HG03571 (cell line): Measurements from ENCODE around the gene SERPINA4.
"Not testable (repeated sequence)": the region's sequence is repeated elsewhere in the genome, so short reads cannot be mapped to it uniquely, and the experiment has no call there.

Source experiments
- ATAC-seq: cut with Tn5 transposase; IDR thresholded peaks from one replicate; pipeline ENCODE4 v1.9.1; 2021; ENCODE audit not compliant: unreplicated experiment

SERPINA4 gene

DNA sequence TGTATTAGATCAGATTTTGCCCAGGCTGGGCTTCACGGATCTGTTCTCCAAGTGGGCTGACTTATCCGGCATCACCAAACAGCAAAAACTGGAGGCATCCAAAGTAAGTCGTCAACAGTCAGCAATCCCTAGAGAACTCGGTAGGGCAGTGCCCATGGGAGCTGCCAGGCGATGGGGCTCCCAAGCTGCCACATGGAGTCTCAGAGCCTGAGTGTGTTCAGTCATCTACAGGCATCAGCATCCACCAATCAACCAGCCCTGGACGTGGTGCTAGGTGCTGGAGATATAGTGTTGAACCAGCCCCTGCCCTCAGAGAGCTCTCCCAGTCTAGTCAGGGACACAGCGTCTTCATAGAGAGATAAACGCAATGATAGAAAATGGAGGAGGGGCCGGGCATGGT is 6.9 kb downstream of the SERPINA4 start:
- no peak for ATAC-seq

DNA sequence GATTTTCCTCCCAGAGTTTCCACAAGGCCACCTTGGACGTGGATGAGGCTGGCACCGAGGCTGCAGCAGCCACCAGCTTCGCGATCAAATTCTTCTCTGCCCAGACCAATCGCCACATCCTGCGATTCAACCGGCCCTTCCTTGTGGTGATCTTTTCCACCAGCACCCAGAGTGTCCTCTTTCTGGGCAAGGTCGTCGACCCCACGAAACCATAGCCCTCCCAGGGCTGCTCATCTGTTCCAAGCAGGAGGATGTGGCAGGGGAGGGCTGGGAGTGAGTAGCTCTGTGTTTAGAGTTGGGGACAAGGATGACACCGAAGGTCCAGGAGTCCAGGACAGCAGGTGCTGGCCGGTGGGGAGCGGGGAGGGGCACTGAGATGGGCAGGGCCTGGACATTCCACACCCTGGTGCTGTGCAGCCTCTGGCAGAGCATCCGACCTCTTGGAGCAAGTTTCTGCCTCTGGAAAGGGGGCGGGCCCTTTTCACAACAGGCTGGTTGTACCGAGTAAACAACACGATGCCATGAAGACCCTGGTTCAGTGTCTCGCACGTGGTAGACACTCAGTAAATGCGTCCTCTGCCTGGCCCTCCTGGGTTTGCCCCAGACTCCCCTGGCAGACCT is 8.2 kb downstream of the SERPINA4 start:
- no peak for ATAC-seq

DNA sequence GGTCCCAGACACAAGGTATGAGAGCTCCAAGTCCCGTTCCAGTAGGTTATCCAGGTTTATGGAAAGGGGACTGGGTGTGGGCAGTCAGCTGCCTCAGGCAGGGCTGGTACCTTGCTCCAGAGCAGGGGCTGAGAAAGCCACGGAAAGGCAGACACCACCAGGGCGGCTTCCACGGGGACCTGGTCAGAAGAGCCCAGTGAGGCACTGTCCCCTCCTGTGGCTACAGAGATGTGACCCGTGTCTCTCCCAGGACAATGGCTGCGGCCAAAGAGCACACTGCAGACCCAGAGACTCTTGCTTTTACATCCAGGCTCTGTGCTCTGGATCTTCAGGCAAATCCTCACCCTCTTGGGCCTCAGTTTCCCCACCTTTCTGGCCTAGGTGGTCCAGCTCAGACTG is 8.8 kb downstream of the SERPINA4 start:
- ATAC-seq = no peak

DNA sequence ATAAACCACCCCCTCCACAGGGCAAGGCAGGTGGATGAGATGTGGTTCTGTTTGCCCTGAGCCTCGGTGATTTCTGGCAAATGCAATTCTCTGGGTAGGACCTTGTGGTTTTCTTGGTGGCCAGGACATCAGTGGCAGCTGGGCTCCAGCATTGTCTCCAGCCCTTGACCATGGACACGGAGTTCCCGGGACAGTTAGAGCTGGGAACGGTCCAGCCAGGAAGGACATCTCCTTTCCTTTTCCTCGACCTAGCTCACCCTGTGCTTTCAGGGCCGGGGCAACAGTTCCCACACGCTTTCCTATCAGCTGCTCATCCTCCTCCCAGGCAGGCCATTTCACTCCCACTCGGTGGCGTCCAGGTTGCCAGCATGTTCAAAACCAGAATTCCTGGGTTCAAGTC is 9.2 kb downstream of the SERPINA4 start:
- ATAC-seq = no peak

DNA sequence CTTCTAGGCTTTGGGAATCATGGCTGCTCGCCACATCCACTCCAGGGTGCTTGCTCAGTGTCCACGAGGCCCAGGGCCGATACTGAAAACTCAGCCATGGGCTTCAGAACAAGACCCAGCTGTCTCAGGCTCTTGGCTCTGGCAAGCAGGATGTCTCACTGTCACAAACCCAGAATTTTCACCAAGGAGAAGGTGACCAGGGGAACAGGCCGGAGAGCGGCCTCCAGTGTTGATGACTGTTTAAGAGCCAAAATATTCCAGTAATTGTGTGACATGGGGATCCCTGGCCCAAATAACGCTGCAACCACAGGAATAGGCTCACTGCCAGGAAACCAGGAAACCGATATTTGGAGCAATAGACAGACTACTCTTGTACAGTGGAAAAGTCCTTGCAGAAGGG is 10.2 kb downstream of the SERPINA4 start:
- no peak for ATAC-seq

DNA sequence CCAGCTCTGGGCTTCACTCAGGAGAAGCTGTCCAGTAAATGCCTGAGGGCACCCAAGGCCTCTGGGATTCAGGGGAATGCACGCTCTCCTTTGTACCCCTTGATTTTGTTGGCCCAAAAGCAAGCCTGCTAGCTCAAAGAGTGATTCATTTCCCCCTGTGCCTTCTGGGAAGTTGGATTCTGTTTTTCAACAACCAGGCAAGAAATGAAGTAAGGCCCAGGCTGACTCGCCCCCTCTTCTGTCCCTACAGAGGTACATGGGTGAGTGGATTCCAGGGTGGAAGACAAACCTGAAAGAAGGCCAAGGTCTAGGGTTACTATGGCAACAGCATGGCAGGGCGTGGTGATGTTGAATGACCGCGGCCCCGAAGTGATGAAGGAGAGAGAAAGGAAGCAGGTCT is 10.7 kb downstream of the SERPINA4 start:
- no peak for ATAC-seq

DNA sequence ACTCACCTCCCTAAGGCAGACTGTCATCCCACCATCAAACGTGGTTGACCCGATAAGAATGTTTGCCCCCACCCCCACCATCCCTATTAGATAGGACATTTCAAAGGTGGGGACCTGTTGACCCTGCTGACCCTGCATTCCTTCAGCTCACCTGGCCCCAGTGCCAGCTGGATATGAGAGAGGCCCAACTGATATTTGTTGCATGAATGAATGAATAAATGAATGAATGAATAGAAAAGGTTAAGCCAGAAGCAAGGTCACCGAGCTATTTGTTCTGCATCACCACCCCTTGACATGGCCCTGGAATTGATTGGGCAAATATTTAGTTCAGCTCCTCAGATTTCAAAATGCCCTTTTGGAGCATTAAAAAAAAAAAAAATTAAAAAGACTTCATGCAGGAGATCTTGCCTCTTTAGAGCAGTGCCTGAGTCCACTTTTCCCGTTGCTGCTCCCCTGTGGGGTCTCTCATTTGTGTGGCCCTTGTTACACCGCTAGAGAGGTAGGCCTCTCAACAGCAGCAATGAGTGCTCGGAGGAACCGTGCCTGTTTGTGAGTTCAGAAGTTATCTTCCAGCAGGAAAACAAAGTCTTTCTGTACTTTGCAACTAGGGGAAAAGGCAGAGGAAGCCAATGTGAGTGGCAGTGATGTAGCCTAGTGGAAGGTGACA is 11.5 kb downstream of the SERPINA4 start:
- ATAC-seq = no peak

DNA sequence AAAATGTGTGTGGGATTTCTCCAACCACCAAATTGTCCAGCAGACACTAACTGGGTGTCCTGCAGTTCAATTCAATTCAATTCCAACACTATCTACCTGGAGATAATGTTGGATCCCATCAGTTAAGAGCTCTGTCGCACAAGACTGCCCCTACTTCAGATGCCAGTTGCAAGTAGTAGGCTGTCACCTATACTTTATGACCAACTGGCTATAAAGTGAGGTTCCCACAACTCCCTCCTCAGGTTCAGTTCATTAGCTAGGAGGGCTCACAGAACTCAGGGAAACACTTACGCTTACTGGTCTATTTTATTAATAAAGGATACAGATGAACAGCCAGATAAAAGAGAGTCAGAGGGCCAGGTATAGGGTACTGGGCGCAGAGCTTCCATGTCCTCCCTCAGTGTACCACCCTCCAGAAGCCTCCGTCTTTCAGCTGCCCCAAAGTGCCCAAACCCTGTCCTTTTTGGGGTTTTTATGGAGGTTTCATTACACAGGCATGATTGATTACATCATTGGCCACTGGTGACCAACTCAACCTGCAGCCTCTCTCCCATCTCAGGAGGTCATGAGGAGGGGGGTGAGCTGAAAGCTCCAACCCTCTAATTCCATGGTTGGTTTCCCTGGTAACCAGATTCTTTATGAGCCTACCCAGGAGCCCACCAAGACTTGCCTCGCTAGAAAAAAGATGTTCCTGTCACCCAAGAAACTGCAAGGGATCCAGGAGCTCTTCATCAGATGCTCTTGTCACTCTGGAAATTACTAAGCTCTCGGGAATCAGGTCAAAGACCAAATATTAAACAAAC is 12.4 kb downstream of the SERPINA4 start:
- no peak for ATAC-seq

DNA sequence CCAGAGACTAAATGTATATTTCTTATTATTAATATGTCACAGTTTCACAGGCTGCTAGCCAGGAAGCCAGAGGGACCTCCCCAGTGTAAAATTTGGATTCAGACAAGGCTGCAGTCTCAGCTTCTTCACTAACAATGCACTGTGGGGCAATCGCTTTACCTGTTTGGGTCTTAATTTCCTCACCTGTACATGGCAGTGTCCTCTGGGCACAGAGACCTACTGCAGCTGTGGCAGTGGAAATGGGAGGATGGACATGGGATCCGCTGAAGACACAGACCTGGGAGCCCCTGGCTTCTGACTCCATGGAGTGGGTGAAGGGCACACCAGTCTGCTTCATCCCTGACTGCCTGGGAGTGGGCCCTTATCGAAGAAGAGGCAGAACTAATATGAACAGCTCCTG is 13.1 kb downstream of the SERPINA4 start:
- no peak for ATAC-seq

DNA sequence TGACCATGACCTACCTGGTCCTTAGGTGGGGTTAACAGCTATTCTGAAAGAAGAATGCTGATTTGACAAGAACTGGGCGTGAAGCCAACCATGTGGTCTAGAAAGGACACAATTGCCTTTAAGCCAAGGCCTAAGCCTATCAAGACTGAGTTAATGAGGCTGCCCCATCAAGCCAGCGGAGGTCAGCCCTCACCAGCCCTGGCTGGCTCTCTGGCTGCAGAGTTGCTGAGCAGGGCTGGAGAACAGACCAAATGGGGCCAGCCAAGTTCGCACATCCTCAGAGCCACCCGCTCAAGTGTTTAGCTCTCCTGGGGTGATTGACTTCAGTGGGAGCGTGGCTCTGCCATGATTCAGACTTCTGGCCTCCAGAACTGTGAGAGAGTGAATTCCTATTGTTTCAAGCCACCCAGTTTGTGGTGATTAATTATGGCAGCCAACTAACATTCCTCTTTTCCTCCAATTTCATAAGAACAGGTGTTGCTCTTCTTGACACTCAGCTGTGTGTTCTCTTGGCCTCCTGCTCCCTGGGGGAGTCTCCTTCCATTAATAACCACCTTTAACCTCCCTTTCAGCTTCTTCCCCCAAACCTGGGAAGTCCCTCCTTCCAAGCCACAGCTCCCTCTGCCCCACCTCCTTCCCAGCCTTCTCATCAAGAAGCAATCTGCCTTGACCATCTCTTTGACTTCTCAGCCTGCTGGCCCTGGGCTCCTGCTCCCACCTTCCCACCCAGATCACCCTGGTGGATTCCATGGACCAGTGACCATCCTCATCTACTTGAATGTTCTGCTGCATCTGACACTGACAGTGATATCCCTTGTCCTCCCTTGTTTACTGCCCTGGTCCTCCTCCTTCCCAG is 14.7 kb downstream of the SERPINA4 start:
- no peak for ATAC-seq

DNA sequence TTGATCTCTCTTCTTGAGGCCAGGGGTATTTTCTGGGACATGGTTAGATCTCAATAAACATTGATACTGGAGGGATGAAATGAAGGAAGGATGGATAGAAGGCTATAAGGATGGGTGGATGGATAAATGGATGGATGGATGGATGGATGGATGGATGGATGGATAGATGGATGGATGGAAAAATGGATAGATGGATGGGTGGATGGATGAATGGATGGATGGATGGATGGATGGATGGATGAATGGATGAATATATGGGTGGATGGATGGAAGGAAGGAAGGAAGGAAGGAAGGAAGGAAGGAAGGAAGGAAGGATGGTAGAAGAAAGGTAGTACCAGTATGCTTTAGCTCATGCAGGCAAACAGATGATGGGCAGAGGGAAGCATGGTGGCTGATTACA is 16.2 kb downstream of the SERPINA4 start:
- ATAC-seq = not testable (repeated sequence)

DNA sequence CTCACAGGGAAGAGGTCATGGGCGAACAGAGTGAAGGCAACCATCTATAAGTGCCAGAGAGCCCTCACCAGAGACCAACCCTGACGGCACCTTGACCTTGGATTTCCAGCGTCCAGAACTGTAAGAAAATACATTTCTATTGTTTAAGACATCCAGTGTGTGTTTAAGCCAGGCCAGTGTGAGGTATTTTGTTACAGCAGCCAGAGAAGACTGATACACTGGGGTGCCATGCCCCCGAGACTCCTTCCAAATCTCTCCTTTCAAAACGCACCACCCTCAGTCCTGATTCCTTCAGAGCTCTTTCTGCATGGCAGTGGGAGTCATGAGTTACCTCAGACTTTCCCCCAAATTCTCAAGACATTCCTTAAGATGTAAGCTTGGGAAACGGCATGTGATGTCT is 17.5 kb downstream of the SERPINA4 start:
- ATAC-seq = no peak

DNA sequence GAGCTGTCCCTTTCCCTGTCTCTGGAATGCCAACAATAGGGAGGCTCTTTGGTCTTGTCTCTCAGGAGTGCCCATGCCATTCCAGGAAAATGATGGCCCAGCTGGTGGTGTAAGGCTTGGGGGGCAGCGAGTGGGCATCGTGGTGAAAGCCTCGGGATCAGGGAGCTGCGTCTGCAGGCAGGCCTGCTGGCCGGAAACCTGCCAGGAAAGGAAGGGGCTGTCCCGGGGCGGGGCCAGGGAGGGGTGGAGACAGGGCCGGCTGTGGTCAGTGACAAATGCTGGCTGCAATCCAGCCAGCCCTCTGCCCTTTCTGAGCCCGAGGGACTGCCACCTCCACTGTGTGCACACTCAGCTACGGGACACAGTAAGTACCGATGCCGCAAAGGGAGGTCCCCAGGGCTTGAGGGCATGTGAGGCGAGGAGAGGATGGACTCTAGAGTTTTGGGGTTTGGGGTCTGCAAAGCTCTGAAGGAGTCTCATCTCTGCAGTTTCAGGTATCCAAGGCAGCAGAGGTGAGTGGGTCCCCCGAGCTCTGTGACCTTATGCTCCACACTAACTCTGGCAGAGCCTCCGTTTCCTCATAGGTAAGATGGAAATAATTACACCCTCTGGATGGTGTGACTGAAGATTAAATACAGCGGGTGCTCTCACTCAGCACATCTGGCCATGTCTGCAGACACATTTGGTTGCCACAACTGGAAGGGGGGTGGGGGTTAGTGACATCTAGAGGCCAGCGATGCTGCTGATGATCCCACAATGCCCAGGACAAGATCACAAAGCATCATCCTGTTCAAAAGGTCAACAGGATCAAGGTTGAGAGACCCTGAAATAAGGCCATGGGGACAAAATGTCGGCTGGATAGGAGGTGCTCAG is 20.1 kb downstream of the SERPINA4 start, which contains the start of gene SERPINA5:
Gene SERPINA5 (plus strand): TSS at position 300 of the 873 bp plus-strand sequence. CDS start 5,937 bp downstream, outside the sequence.
- ATAC-seq = no peak

DNA sequence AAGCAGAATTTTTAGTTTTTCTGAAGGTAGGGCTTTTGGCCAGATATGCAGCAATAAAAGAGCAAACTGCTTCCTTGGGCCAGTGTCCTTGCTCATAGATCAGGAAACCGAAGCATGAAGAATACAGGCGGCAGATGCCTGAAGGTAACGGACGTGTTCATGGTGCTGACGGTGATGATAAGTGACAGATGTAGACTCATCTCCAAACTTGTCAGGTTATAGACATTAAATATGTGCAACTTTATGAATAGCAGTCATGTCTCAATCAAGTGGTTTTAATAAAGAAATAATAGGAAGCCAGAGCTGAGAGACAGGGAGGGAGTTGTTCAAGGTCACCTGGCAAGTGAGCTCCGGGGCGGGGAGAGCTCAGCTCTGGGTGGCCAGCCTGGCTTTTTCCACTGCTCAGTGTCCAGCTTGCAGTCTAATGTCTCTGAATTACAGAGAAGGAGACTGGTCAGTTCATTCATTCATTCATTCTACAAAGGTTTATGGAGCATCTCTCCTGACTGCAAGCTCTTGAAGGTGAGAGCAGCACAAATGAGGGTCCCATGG is 21.0 kb downstream of the SERPINA4 start:
- ATAC-seq = no peak

DNA sequence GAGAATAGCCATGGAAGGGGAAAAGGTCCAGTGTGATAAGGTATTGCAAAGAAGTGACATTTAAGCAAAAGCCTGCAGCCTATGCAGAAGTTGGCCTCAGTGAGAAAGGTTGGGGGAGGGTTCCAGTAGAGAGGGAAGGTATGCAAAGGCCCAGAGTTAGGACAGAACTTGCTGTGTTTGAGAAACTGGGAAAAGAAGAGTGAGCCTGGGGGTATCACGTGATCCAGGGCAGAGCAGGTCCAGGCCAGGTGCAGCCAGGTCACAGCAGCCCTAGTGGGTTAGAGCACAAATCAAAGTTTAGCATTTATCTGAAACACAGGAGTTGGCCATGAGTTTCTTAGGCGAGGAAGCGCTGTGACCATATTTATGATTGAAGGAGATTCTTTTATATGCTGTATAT is 21.6 kb downstream of the SERPINA4 start:
- no peak for ATAC-seq

DNA sequence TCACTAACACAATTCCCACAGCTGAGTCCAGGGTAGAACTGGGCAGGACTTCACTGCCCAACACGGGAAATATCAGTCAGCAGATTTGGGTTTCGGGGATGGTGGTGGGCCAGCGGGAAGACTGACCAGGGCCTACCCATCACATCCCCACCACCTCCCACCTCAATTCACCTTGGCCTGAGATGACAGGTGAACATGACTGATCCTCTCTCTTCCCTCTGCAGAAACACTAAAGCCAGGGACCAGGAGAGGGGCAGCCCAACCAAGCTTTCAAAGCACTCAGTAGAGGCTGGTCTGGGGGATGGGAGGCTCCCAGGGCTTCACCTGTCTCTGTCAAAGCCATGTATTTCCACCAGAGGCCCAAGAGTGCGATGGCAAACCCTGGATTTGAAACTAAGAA is 22.3 kb downstream of the SERPINA4 start:
- no peak for ATAC-seq

DNA sequence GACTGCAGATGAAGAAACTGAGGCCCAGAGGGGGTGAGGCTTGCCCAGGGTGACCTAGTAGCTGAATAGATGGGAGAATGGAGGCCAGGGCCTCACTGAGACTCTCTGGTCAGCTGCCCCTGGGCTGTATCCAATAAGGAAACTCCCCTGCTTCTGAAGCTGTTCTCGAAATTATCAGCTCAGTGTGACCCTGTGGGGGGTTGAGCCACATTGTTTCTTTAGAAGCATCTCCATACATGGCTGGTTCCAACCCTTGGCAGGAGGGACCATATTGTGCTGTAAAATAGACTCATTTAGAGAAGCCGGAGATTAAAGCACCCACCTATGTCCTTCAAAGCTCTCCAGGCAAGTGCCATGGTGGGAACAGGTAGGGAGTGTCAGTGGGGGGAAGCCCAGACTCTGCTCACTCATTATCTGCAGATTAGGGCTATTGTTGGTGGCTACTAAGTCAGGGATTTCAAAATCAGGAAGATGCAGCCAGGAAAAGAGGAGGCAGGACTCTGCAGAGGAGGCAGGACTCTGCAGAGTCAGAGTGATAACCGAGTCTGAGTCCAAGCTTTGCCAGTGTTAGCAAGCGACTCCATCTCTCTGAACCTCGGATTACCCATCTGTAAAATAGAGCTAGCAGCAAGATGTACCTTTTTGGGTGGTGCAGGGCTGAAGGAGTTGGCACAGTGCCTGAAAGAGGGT is 23.5 kb downstream of the SERPINA4 start:
- no peak for ATAC-seq

DNA sequence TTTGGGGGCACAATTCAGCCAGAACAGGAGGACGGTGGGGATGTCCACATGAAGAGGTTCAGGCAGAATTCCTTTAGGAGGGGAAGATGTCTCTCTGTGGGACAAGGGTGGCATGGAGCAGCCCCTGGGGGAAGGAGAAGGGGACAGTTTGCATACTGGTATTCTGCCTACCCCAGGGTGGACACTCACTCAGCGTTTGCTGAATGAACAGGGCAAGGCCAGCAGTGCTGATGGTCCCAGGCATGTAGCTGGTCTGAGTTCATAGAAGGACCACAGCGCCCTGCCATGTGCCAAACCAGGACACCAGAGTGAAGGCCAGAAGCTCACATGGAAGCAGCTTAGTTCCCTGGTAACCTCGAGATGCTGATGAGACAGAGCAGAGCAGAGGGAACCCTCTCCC is 25.4 kb downstream of the SERPINA4 start:
- no peak for ATAC-seq

DNA sequence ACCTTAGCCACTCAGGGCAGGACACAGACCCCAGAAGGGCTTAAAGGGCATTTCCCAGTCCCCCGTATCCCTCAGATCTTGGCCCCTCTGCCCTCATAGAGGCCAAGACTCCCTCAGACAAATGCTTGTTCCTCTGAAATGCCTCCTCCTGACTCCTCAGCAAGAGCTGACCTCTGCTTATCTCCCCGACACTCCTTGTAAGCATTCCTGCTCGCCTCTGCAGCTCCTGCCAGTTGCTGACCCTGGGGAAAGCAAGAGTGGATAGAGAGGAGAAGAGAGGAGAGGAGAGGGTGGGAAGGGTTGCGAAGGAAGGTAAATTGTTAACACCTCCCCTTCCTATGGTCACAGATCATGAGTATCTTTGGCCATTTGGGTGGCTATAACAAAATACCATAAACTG is 27.1 kb downstream of the SERPINA4 start:
- no peak for ATAC-seq
